Hepatocyte (in vitro differentiated cells): ENCODE measurements around the gene TLR3.

Source experiments
- CTCF ChIP-seq: fragments of 200-600 bp; sonication (generic); IDR thresholded peaks from 2 replicates; pipeline ENCODE4 v1.5.1; 2016; ENCODE audit warnings: antibody characterized with exemption, mild to moderate bottlenecking; ENCODE audit not compliant: poor library complexity
- EZH2 ChIP-seq: fragments of 200-600 bp; sonication (generic); IDR thresholded peaks from 2 replicates; pipeline ENCODE4 v1.6.1; 2016; ENCODE audit warnings: antibody characterized with exemption, mild to moderate bottlenecking, borderline replicate concordance
- EZH2phosphoT487 ChIP-seq: fragments of 200-600 bp; sonication (generic); IDR thresholded peaks from one replicate; pipeline ENCODE4 v1.6.1; 2018; ENCODE audit warnings: antibody characterized with exemption, mild to moderate bottlenecking, low read depth, moderate library complexity; ENCODE audit not compliant: unreplicated experiment, severe bottlenecking

- TF ChIP-seq CTCF (no peak), EZH2 (no peak), EZH2phosphoT487 (no peak)
Measured at GRCh38 chr4:186058980-186059316, 10.0 kb upstream of the TLR3 start.
